ENCODE results near the gene ATP10A. TPM values are rescaled to one million over a fixed set of nuclear protein-coding genes. Genes with fewer than 3 reads are reported as not detected.

ATP10A gene
- polyA plus RNA-seq, 3 donors: 0.71 to 3.9 (median 0.92) TPM

DNA sequence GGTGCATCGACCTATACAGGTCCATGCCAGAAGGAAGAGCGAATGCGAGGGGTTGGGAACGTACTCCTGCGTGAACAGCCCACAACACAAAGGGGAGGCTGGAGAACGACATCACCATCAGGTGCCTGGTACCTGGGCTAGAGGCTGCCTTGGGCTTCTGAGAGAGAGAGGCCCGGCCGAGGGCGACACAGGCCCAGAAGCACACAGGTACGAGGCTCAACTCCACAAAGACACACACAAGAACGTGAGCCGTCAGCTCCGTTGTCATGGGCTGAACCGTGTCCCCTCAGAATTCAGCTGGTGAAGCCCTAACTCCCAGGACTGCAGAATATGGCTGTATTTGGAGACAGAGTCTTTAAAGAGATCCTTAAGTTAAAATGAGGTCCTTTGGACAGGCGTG is 134.3 kb downstream of the ATP10A start:
- Mint-ChIP-seq H3K27me3 (ENCODE audit: low read depth in 3 of 3) (peaks cover 0 to 1% (median 0%) of the 10 kb centered on the region in 3 donors), H3K4me3 (no peak overlapping the region), H3K36me3 (peaks cover 5 to 6% of the 10 kb centered on the region in 2 donors), H3K4me1 (no peaks in the 10 kb centered on the region), H3K9me3 (peaks cover 0 to 2% (median 0%) of the 10 kb centered on the region in 7 donors), H3K27ac (no peak overlapping the region)
- Histone ChIP-seq H3K4me2 (replicated peaks; ENCODE audit: extremely low read depth, low read length, poor library complexity, severe bottlenecking) (no peak overlapping the region), H2AFZ (ENCODE audit: insufficient read depth, low read depth, low read length, poor library complexity, severe bottlenecking) (no peak overlapping the region), H3K27me3 (ENCODE audit: control insufficient read depth in 2 of 2, insufficient read depth in 2 of 2, low read length in 2 of 2) (no peaks in the 10 kb centered on the region), H3K27ac (ENCODE audit: low read depth in 1 of 2, low read length in 2 of 2) (no peak overlapping the region), H3K9ac (ENCODE audit: insufficient read depth, low read length, poor library complexity, severe bottlenecking) (no peak overlapping the region), H3K4me3 (replicated peaks in 1 of 3; ENCODE audit: low read depth in 2 of 3, low read length in 3 of 3) (no peak overlapping the region), H3K9me3 (replicated peaks in 1 of 2; ENCODE audit: control insufficient read depth in 1 of 2, insufficient read depth in 1 of 2, low read length in 2 of 2) (no peaks in the 10 kb centered on the region), H4K20me1 (ENCODE audit: insufficient read depth, low read length) (no peaks in the 10 kb centered on the region), H3K4me1 (ENCODE audit: control insufficient read depth in 1 of 2, insufficient read depth in 2 of 2, low read length in 2 of 2) (no peaks in the 10 kb centered on the region), H3K36me3 (replicated peaks in 1 of 2; ENCODE audit: control insufficient read depth in 1 of 2, insufficient read depth in 2 of 2, low read length in 2 of 2) (peaks cover 0 to 12% of the 10 kb centered on the region in 2 donors), H3K79me2 (ENCODE audit: insufficient read depth, low read length) (no peaks in the 10 kb centered on the region)
- intact Hi-C loops (cut with micrococcal nuclease): no loop called here
- TF ChIP-seq, protein P1, sequence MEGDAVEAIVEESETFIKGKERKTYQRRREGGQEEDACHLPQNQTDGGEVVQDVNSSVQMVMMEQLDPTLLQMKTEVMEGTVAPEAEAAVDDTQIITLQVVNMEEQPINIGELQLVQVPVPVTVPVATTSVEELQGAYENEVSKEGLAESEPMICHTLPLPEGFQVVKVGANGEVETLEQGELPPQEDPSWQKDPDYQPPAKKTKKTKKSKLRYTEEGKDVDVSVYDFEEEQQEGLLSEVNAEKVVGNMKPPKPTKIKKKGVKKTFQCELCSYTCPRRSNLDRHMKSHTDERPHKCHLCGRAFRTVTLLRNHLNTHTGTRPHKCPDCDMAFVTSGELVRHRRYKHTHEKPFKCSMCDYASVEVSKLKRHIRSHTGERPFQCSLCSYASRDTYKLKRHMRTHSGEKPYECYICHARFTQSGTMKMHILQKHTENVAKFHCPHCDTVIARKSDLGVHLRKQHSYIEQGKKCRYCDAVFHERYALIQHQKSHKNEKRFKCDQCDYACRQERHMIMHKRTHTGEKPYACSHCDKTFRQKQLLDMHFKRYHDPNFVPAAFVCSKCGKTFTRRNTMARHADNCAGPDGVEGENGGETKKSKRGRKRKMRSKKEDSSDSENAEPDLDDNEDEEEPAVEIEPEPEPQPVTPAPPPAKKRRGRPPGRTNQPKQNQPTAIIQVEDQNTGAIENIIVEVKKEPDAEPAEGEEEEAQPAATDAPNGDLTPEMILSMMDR (IDR thresholded peaks at IDR 0.05): no peak
- no peak for DNase-seq
- 97% methylated on average over 6 of the region's 15 CpGs for WGBS (ENCODE audit: insufficient coverage)

DNA sequence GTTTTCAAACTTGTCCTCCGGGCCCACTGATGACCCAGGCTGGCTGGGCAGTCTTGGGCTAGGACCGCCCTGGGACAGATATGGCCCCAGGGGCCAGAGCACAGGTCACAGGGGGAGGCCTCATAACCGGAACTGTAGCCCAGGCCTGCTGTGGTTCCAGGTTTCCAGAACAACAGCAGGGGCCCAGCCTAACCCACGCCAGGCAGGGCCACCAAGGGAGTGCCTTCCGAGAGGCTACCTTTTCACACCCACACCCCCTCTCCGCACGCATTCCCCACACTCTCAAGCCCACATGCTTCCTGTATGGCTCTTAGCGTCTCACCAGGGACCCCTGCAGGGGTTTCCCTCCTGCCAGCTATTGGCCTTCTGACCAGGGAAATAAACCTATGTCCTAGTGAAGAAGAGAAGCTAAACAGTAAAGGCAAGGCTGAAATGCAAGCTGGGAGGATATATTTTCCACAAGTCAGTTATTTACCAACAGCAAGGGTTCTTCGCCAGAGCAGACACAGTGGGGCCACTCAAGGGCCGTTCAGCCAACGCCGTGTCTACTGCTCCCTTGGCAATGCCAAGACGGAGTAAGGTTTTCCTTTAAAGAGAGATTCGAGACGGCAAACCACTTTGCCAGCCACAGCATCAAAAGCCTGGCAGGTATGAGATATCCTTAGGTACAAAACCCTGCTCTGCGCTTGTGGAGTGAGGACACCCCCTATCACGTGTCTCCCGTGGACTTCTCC is 135.1 kb downstream of the ATP10A start:
- intact Hi-C loops (cut with micrococcal nuclease): no loop called here
- 96% methylated on average over 11 of the region's 18 CpGs for WGBS (ENCODE audit: insufficient coverage)
- Histone ChIP-seq H3K4me3 (replicated peaks in 1 of 3; ENCODE audit: low read depth in 2 of 3, low read length in 3 of 3) (no peak overlapping the region), H3K79me2 (ENCODE audit: insufficient read depth, low read length) (no peaks in the 10 kb centered on the region), H3K9ac (ENCODE audit: insufficient read depth, low read length, poor library complexity, severe bottlenecking) (no peak overlapping the region), H3K27me3 (ENCODE audit: control insufficient read depth in 2 of 2, insufficient read depth in 2 of 2, low read length in 2 of 2) (no peaks in the 10 kb centered on the region), H3K4me1 (ENCODE audit: control insufficient read depth in 1 of 2, insufficient read depth in 2 of 2, low read length in 2 of 2) (no peaks in the 10 kb centered on the region), H3K4me2 (replicated peaks; ENCODE audit: extremely low read depth, low read length, poor library complexity, severe bottlenecking) (no peak overlapping the region), H3K27ac (ENCODE audit: low read depth in 1 of 2, low read length in 2 of 2) (no peak overlapping the region), H3K9me3 (replicated peaks in 1 of 2; ENCODE audit: control insufficient read depth in 1 of 2, insufficient read depth in 1 of 2, low read length in 2 of 2) (no peaks in the 10 kb centered on the region), H3K36me3 (replicated peaks in 1 of 2; ENCODE audit: control insufficient read depth in 1 of 2, insufficient read depth in 2 of 2, low read length in 2 of 2) (peaks cover 0 to 15% of the 10 kb centered on the region in 2 donors), H4K20me1 (ENCODE audit: insufficient read depth, low read length) (no peaks in the 10 kb centered on the region), H2AFZ (ENCODE audit: insufficient read depth, low read depth, low read length, poor library complexity, severe bottlenecking) (no peak overlapping the region)
- TF ChIP-seq, protein P1 (IDR thresholded peaks at IDR 0.05): no peak
- H3K4me3 Mint-ChIP-seq: no peak overlapping the region
- H3K9me3 Mint-ChIP-seq: peaks cover 0 to 2% (median 0%) of the 10 kb centered on the region in 7 donors
- no peaks in the 10 kb centered on the region for H3K4me1 Mint-ChIP-seq
- peak overlapping the region in 1 of 7 donors; percentile 58 for H3K27ac Mint-ChIP-seq
- H3K36me3 Mint-ChIP-seq: peaks cover 2 to 6% of the 10 kb centered on the region in 2 donors
- H3K27me3 Mint-ChIP-seq (ENCODE audit: low read depth in 3 of 3): peaks cover 0 to 1% (median 0%) of the 10 kb centered on the region in 3 donors
- DNase-seq: no peak

Measured in CD14-positive monocyte (primary cell).